Pancreas (tissue), 10 donors: ENCODE measurements around the gene EFNA2. TPM values are rescaled to one million over a fixed set of nuclear protein-coding genes. Genes with fewer than 3 reads are reported as not detected.

Experiments used
- ATAC-seq, 4 donors: fragments of 200-7000 bp; cut with Tn5 transposase; one replicate each; pipeline versions ENCODE4 v1.8.0 to v1.9.1; 2020; ENCODE audit warnings: mild to moderate bottlenecking in 4 of 4, moderate library complexity in 4 of 4
- DNase-seq, 6 donors: peaks; one replicate each; pipeline ENCODE4 v3.0.0-alpha.2; 2020
- FAIRE-seq: peaks from 2 replicates; lab custom pipeline; 2012; peaks lifted over from hg19 to GRCh38; lab: Jason Lieb, UNC
- H3K27ac ChIP-seq, 4 donors: fragments of 200-600 bp; sonication (generic); 1 replicate in 3 of 4; 2 replicates in 1 of 4; pipeline versions ENCODE4 v1.5.0 to v1.8.0; 2020
- H3K27me3 ChIP-seq, 4 donors: fragments of 200-600 bp; one replicate each; pipeline ENCODE4 v1.8.0; 2021
- H3K36me3 ChIP-seq, 3 donors: fragments of 200-600 bp; sonication (generic) in 1 of 3; one replicate each; pipeline versions ENCODE4 v1.5.0 to v1.8.0; 2020 to 2021
- H3K4me1 ChIP-seq, 3 donors: fragments of 200-600 bp; one replicate each; pipeline ENCODE4 v1.8.0; 2021
- H3K4me3 ChIP-seq, 4 donors: fragments of 200-600 bp; sonication (generic) in 2 of 4; one replicate each; pipeline versions ENCODE4 v1.5.0 to v1.8.0; 2020 to 2021
- H3K9me3 ChIP-seq, 4 donors: fragments of 200-600 bp; one replicate each; pipeline ENCODE4 v1.8.0; 2021
- CTCF ChIP-seq, 4 donors: fragments of 200-600 bp; sonication (generic) in 3 of 4; IDR thresholded peaks; one replicate each; pipeline versions ENCODE4 v1.5.0 to v1.8.0; 2021; ENCODE audit warnings: antibody characterized with exemption in 4 of 4
- WGBS, 2 donors: extraction: QIAGEN DNeasy Blood & Tissue Kit; methylation state at CpG; one replicate each; pipeline ENCODE4 v1.1.7; 2013; 5-methylcytosine and 5-hydroxymethylcytosine counted together
- intact Hi-C, 3 donors: fragments of 100-400 bp; cut with DNase I; formaldehyde crosslinking; loops; one replicate each; pipeline versions ENCODE4 v1.11.1 to v1.14.2; 2022
- polyA plus RNA-seq, 2 donors: library from polyadenylated mRNA; stranded (reverse); fragments of 200-250 nt; gene quantifications; one replicate each; pipeline ENCODE4 v1.2.3, GENCODE V29; 2013
- total RNA-seq, 6 donors: library from RNA; stranded (reverse); fragmentation: NEBNext Ultra II Directional in 4 of 6; extraction: Animal tissue kit (Norgen Biotek cat#: 25700) in 4 of 6; gene quantifications; one replicate each; pipeline versions ENCODE4 v1.2.1 to v1.2.4, GENCODE V29; 2021 to 2023
- donor health status: healthy with polysubstance abuse.
- donor health status: DM: no; HTN: no; CAD: no; lungs with moderate emphysema.
- donor health status: DM: no; HTN: no; CAD: no.
- donor health status: control.
- donor health status: control.
- donor health status: Bipolar disorder and iron deficiency.
- donor health status: DM: yes; HTN: yes; CAD: no.
- donor health status: DM: no; HTN: no; CAD: no.
- donor health status: DM: no; HTN: no; CAD: no.
- donor health status: DM: yes; HTN: yes; CAD: no.

Gene EFNA2
- total RNA-seq = under 1 TPM in 2 of 6 donors, not detected in 4; 0.22 to 0.94 TPM
- polyA plus RNA-seq = not detected

GRCh38 chr19:1285737-1286360, at the start of gene EFNA2:
Gene EFNA2 (plus strand): TSS chr19:1285873. CDS start chr19:1286169, 296 bp downstream.
- Histone ChIP-seq H3K4me1 (no peaks in the 10 kb centered on the region), H3K4me3 (peak within 1 kb of the TSS in 1 of 4 donors; percentile 17), H3K27me3 (peaks cover 0 to 15% (median 3%) of the 10 kb centered on the region in 4 donors), H3K36me3 (no peaks in the 10 kb centered on the region), H3K27ac (no peak within 1 kb of the TSS), H3K9me3 (no peaks in the 10 kb centered on the region)
- TF ChIP-seq CTCF (IDR thresholded peaks at IDR 0.05) = no peak
- peak in 2 of 4 donors; percentile 10 to 16 for ATAC-seq
- WGBS, 2 donors = 1% methylated on average over 113 of the region's 113 CpGs; no CpG with 5 or more reads in 1 of the 2 donors
- peak in 2 of 6 donors; percentile 14 to 50 for DNase-seq
- no peak for FAIRE-seq
- intact Hi-C loops = no loop called here

DNA sequence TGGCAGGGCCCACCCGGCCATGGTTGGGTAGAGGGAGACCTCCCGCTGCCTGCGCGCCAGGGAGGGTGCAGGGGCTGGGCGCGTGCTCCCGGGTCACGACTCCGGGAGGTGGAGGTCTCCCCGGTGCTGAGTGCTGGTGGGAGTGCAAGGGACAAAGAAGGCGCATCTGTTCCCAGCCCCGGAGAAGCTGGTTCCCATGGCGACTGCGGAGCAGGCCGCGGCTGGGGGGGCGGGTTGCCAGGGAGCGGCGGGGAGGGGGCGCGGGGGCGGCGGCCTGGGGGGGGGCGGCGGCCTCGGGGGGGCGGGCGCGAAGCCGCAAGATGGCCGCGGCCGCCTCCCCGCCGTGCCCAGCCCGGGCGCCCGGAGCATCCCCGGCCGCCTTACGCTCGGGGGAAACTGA, 49.1 kb upstream of the EFNA2 start:
- H3K27me3 ChIP-seq = no peaks in the 10 kb centered on the region
- no peak for FAIRE-seq
- WGBS, 2 donors = 28 to 60% methylated on average over 11 to 34 of the region's 42 CpGs
- peak overlapping the region in 2 of 4 donors; percentile 36 to 54 for H3K4me3 ChIP-seq
- no peaks in the 10 kb centered on the region for H3K36me3 ChIP-seq
- H3K4me1 ChIP-seq = peaks cover 23 to 35% (median 34%) of the 10 kb centered on the region in 3 donors
- DNase-seq = no peak
- TF ChIP-seq CTCF (IDR thresholded peaks at IDR 0.05) = no peak
- no peaks in the 10 kb centered on the region for H3K9me3 ChIP-seq
- H3K27ac ChIP-seq = no peak overlapping the region
- no peak for ATAC-seq
- intact Hi-C loops = no loop called here

GRCh38 chr19:1237027-1237659, 48.5 kb upstream of the EFNA2 start:
- intact Hi-C loops = no loop called here
- ATAC-seq = no peak
- FAIRE-seq = no peak

GRCh38 chr19:1237754-1238368, 47.8 kb upstream of the EFNA2 start, which contains the start of gene CBARP:
Gene CBARP (minus strand): TSS chr19:1238005. CDS start chr19:1236100, 1,905 bp downstream.
- H3K4me3 ChIP-seq = peak within 1 kb of the TSS in 3 of 4 donors; percentile 12 to 54 (median 36)
- no peak for ATAC-seq
- no peak for DNase-seq
- peak within 1 kb of the TSS in 1 of 4 donors; percentile 4 for H3K27ac ChIP-seq
- H3K9me3 ChIP-seq = no peaks in the 10 kb centered on the region
- no peaks in the 10 kb centered on the region for H3K36me3 ChIP-seq
- no peaks in the 10 kb centered on the region for H3K27me3 ChIP-seq
- intact Hi-C loops = no loop called here
- no peak for TF ChIP-seq CTCF (IDR thresholded peaks at IDR 0.05)
- no peak for FAIRE-seq
- H3K4me1 ChIP-seq = peaks cover 24 to 29% (median 28%) of the 10 kb centered on the region in 3 donors
- 1 to 4% methylated on average over 25 to 87 of the region's 87 CpGs for WGBS, 2 donors

More at GRCh38 chr19:1237027-1237659, 48.5 kb upstream of the EFNA2 start:
- H3K4me3 ChIP-seq = peak overlapping the region in 3 of 4 donors; percentile 12 to 54 (median 36)
- no peak for TF ChIP-seq CTCF (IDR thresholded peaks at IDR 0.05)
- peaks cover 23 to 31% (median 29%) of the 10 kb centered on the region in 3 donors for H3K4me1 ChIP-seq
- H3K36me3 ChIP-seq = no peaks in the 10 kb centered on the region
- no peaks in the 10 kb centered on the region for H3K27me3 ChIP-seq
- WGBS, 2 donors = 2% methylated on average over 36 to 60 of the region's 60 CpGs
- DNase-seq = no peak
- no peaks in the 10 kb centered on the region for H3K9me3 ChIP-seq
- H3K27ac ChIP-seq = no peak overlapping the region
